Keratinocyte (primary cell): ENCODE measurements around the gene HPF1.
"Not testable (repeated sequence)": the region's sequence is repeated elsewhere in the genome, so short reads cannot be mapped to it uniquely, and the experiment has no call there.

Experiments
- EZH2 ChIP-seq: IDR thresholded peaks from one replicate; pipeline ENCODE4 v1.6.1; 2012; ENCODE audit warnings: inconsistent platforms, mild to moderate bottlenecking, low read length, moderate library complexity
- TF ChIP-seq, protein P1 (sequence below), 3 experiments: IDR thresholded peaks in 1 of 3; conservative IDR thresholded peaks in 1 of 3; optimal IDR thresholded peaks in 1 of 3; 2 replicates in 2 of 3; 3 replicates in 1 of 3; pipeline versions ENCODE3 to v1.5.1; 2011; ENCODE audit warnings: low read length in 3 of 3, mild to moderate bottlenecking in 3 of 3, moderate library complexity in 2 of 3, control low read depth in 1 of 3, inconsistent platforms in 1 of 3; ENCODE audit not compliant: insufficient read depth in 2 of 3; ENCODE audit errors: extremely low read depth in 1 of 3

- TF ChIP-seq, protein P1, sequence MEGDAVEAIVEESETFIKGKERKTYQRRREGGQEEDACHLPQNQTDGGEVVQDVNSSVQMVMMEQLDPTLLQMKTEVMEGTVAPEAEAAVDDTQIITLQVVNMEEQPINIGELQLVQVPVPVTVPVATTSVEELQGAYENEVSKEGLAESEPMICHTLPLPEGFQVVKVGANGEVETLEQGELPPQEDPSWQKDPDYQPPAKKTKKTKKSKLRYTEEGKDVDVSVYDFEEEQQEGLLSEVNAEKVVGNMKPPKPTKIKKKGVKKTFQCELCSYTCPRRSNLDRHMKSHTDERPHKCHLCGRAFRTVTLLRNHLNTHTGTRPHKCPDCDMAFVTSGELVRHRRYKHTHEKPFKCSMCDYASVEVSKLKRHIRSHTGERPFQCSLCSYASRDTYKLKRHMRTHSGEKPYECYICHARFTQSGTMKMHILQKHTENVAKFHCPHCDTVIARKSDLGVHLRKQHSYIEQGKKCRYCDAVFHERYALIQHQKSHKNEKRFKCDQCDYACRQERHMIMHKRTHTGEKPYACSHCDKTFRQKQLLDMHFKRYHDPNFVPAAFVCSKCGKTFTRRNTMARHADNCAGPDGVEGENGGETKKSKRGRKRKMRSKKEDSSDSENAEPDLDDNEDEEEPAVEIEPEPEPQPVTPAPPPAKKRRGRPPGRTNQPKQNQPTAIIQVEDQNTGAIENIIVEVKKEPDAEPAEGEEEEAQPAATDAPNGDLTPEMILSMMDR (optimal IDR thresholded peaks at IDR 0.05 in 1 of 3, IDR thresholded peaks at IDR 0.05 in 1 of 3, conservative IDR thresholded peaks at IDR 0.05 in 1 of 3; ENCODE audit: extremely low read depth in 1 of 3, insufficient read depth in 2 of 3, low read length in 3 of 3): not testable (repeated sequence)
- not testable (repeated sequence) for TF ChIP-seq EZH2
Measured at GRCh38 chr4:169806770-169807169, 49.0 kb upstream of the HPF1 start.
